TTC549 (cell line): ENCODE data around the gene ICAM3.

Experiments used
- FAIRE-seq: peaks from 2 replicates; lab custom pipeline; 2012; peaks lifted over from hg19 to GRCh38; lab: Jason Lieb, UNC

ICAM3 gene

DNA sequence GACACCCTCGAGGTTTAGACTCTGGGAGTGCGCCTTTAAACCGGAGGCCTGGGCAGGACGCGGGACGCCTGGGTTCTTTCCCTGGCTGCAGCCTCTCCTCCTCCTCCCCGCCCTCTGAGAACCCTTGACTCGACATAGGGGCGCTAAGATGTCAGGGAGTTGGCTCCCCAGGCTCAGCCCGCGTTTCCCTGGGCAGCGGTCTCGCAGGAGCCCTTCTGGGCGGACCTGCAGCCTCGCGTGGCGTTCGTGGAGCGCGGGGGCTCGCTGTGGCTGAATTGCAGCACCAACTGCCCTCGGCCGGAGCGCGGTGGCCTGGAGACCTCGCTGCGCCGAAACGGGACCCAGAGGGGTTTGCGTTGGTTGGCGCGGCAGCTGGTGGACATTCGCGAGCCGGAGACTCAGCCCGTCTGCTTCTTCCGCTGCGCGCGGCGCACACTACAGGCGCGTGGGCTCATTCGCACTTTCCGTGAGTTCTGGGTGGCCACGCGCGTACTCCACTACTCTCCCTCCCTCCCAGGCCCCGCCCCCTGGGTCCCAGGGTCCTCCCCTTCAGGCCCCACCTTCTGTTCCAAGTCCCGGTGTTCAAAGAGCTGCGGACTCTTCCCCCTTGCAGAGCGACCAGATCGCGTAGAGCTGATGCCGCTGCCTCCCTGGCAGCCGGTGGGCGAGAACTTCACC lies 48.4 kb downstream of the ICAM3 start:
- no peak for FAIRE-seq

- no peak for FAIRE-seq
Observed at GRCh38 chr19:10290357-10290875, 49.0 kb downstream of the ICAM3 start.

DNA sequence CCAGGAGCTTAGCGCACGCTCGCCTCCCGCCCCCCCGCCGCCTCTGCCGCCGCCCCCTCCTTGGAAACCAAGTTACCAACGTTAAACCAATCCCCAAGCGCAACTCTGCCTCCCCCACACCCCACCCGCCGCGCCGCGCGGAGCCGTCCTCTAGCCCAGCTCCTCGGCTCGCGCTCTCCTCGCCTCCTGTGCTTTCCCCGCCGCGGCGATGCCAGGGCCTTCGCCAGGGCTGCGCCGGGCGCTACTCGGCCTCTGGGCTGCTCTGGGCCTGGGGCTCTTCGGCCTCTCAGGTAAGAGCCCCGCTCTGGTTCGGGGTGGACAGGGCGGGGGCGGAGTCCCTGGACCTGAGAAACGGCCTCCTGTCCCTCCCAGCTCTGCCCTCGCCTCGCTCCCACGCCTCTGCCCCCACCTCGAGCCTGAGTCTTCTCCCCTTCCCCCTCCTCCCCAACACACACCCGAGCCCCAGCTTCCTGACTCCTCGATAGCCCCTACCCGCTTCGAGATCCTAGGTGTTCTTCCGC lies 49.5 kb downstream of the ICAM3 start, which contains the start of gene ICAM5:
Gene ICAM5, plus strand, starts transcription at position 117 of the 521 bp plus-strand sequence. Its CDS starts 92 bp downstream, at position 209.
- FAIRE-seq: no peak

DNA sequence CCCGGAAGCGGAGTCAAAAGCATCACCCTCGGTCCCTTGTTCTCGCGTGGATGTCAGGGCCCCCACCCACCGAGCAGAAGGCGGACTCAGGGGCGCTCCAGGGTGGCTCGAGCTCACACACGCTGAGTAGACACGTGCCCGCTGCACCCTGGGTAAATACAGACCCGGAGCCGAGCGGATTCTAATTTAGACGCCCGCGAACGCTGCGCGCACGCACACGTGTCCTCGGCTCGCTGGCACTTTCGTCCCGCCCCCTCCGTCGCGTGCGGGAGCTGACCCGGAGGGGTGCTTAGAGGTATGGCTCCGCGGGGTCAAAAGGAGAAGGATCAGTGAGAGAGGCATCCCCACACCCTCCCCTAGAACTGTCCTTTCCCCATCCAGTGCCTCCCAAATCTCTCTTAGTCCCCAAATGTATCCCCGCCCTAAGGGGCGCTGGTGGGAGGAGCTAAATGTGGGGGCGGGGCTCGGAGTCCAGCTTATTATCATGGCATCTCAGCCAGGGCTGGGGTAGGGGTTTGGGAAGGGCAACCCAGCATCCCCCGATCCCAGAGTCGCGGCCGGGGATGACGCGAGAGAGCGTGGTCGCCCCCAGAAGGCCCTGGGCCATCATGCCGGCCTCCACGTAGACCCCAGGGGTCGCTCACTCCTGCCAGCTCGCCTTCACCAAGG lies 50.1 kb downstream of the ICAM3 start:
- FAIRE-seq: no peak

- FAIRE-seq: no peak
Observed at GRCh38 chr19:10288662-10289166, 50.7 kb downstream of the ICAM3 start.

- FAIRE-seq: no peak
Observed at GRCh38 chr19:10286803-10287737, 52.4 kb downstream of the ICAM3 start, which contains the start of gene ICAM4. Gene ICAM4, plus strand, starts transcription at chr19:10286955. Its CDS starts 58 bp downstream, at chr19:10287013.

- no peak for FAIRE-seq
Observed at GRCh38 chr19:10285393-10285792, 54.0 kb downstream of the ICAM3 start.

DNA sequence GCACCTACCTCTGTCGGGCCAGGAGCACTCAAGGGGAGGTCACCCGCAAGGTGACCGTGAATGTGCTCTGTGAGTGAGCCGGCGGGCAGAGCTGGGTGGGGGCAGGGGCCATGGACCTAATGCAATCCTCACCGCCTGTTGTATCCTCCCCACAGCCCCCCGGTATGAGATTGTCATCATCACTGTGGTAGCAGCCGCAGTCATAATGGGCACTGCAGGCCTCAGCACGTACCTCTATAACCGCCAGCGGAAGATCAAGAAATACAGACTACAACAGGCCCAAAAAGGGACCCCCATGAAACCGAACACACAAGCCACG lies 54.5 kb downstream of the ICAM3 start:
- FAIRE-seq: no peak

GRCh38 chr19:10284065-10284959 lies 55.1 kb downstream of the ICAM3 start:
- no peak for FAIRE-seq
